SIG-M5 (cell line): ENCODE results near the gene ANKMY1.

Experiments used
- DNase-seq: peaks from one replicate; lab custom pipeline; 2025; lab: John Stamatoyannopoulos, UW

The ANKMY1 gene

GRCh38 chr2:240520130-240520973, 37.4 kb downstream of the ANKMY1 start:
- no peak for DNase-seq

- no peak for DNase-seq
These were observed 38.2 kb downstream of the ANKMY1 start for GRCh38 chr2:240519396-240520129.

GRCh38 chr2:240518981-240519380, 38.8 kb downstream of the ANKMY1 start:
- no peak for DNase-seq

- DNase-seq: no peak
These were observed 40.4 kb downstream of the ANKMY1 start for GRCh38 chr2:240517342-240517741.

GRCh38 chr2:240514631-240515030, 43.2 kb downstream of the ANKMY1 start:
- DNase-seq: no peak

GRCh38 chr2:240513549-240514287, 44.1 kb downstream of the ANKMY1 start:
- peak; percentile 6 for DNase-seq

- DNase-seq: no peak
These were observed 44.9 kb downstream of the ANKMY1 start for GRCh38 chr2:240512666-240513535.

GRCh38 chr2:240512109-240512485, 45.7 kb downstream of the ANKMY1 start:
- no peak for DNase-seq

GRCh38 chr2:240511351-240512108, 46.3 kb downstream of the ANKMY1 start:
- DNase-seq: no peak

GRCh38 chr2:240510513-240511210, 47.1 kb downstream of the ANKMY1 start:
- no peak for DNase-seq

GRCh38 chr2:240509667-240510512, 47.9 kb downstream of the ANKMY1 start:
- no peak for DNase-seq

GRCh38 chr2:240508832-240509545, 48.8 kb downstream of the ANKMY1 start:
- DNase-seq: no peak

- DNase-seq: no peak
These were observed 50.0 kb downstream of the ANKMY1 start for GRCh38 chr2:240507778-240508251.

GRCh38 chr2:240507060-240507777, 50.6 kb downstream of the ANKMY1 start:
- DNase-seq: no peak

- no peak for DNase-seq
These were observed 51.3 kb downstream of the ANKMY1 start for GRCh38 chr2:240506406-240507059.

- no peak for DNase-seq
These were observed 51.9 kb downstream of the ANKMY1 start for GRCh38 chr2:240505910-240506309.

- DNase-seq: no peak
These were observed 53.9 kb downstream of the ANKMY1 start for GRCh38 chr2:240503848-240504247.
